Smooth muscle cell (in vitro differentiated cells): Measurements from ENCODE around the gene PPP1CB. TPM values are rescaled to one million over a fixed set of nuclear protein-coding genes. Genes with fewer than 3 reads are reported as not detected.

ENCODE experiments used
- DNase-seq: peaks from one replicate; lab custom pipeline; 2025; ENCODE audit not compliant: unreplicated experiment; lab: John Stamatoyannopoulos, UW
- H2AFZ ChIP-seq: fragments of 200-600 bp; sonication (generic); 2 replicates; pipeline ENCODE4 v1.6.0; 2016; ENCODE audit warnings: antibody characterized with exemption, low read depth, mild to moderate bottlenecking
- H3F3A ChIP-seq: fragments of 200-600 bp; sonication (generic); 2 replicates; pipeline ENCODE4 v1.6.0; 2017; ENCODE audit warnings: antibody characterized with exemption, low read depth
- H3K27ac ChIP-seq: fragments of 200-600 bp; sonication (generic); 2 replicates; pipeline ENCODE4 v1.5.1; 2016; ENCODE audit warnings: low read depth, mild to moderate bottlenecking
- H3K27me3 ChIP-seq: fragments of 200-600 bp; sonication (generic); 2 replicates; pipeline ENCODE4 v1.6.1; 2016; ENCODE audit warnings: low read depth, mild to moderate bottlenecking
- H3K36me3 ChIP-seq: fragments of 200-600 bp; sonication (generic); 2 replicates; pipeline ENCODE4 v1.5.1; 2016; ENCODE audit warnings: low read depth
- H3K4me1 ChIP-seq: fragments of 200-600 bp; sonication (generic); 2 replicates; pipeline ENCODE4 v1.5.1; 2016; ENCODE audit warnings: low read depth
- H3K4me2 ChIP-seq: fragments of 200-600 bp; sonication (generic); 2 replicates; pipeline ENCODE4 v1.6.0; 2016; ENCODE audit warnings: mild to moderate bottlenecking
- H3K4me3 ChIP-seq: fragments of 200-600 bp; sonication (generic); 2 replicates; pipeline ENCODE4 v1.5.1; 2016; ENCODE audit warnings: mild to moderate bottlenecking
- H3K79me2 ChIP-seq: fragments of 200-600 bp; sonication (generic); 2 replicates; pipeline ENCODE4 v1.6.0; 2016; ENCODE audit warnings: low read depth, mild to moderate bottlenecking
- H3K9ac ChIP-seq: fragments of 200-600 bp; sonication (generic); 2 replicates; pipeline ENCODE4 v1.6.0; 2016; ENCODE audit warnings: low read depth
- H3K9me3 ChIP-seq: fragments of 200-600 bp; sonication (generic); replicated peaks from 2 replicates; pipeline ENCODE4 v1.5.1; 2016; ENCODE audit warnings: low read depth
- H4K20me1 ChIP-seq: fragments of 200-600 bp; sonication (generic); 2 replicates; pipeline ENCODE4 v1.6.0; 2016; ENCODE audit warnings: low read depth
- WGBS: methylation state at CpG from one replicate; pipeline ENCODE4 v1.1.7; 2016; ENCODE audit warnings: low lambda C conversion rate; 5-methylcytosine and 5-hydroxymethylcytosine counted together
- polyA plus RNA-seq: library from polyadenylated mRNA; unstranded; fragments of >200 nt; fragmentation: Nextera tagmentation; extraction: Ambion mirVana; gene quantifications from 2 replicates; pipeline ENCODE4 v1.2.1, GENCODE V29; 2016
- total RNA-seq: library from RNA; depleted of rRNA; stranded (reverse); fragments of >200 nt; gene quantifications from 2 replicates; pipeline ENCODE4 v1.2.3, GENCODE V29; 2014
- TF ChIP-seq, protein P1 (sequence below): fragments of 200-600 bp; sonication (generic); IDR thresholded peaks from 2 replicates; pipeline ENCODE4 v1.5.1; 2017; ENCODE audit warnings: borderline replicate concordance, mild to moderate bottlenecking, antibody characterized with exemption; ENCODE audit not compliant: insufficient read depth, poor library complexity, severe bottlenecking

Gene PPP1CB
- total and polyA plus RNA-seq, 2 experiments from 2014 or later, result 66.8 to 193 TPM

DNA sequence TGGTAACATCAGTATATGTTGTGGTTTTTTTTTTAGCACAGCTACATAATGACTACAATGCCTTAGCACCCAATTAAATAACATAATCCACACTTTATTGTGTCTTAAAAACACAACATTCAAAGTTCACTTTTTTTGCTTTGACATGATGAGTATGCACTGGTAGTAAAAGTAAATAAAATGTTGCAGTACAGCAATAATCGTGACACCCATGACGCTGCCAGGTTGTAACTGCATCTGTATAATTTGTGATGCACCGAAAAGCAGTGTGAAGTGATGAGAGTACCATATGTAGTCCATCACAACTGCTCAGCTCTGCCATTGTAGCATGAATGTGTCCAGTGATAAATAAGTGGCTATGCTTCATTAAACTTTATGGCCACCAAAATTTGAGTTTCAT, 15.7 kb downstream of the PPP1CB start:
- DNase-seq, result no peak
- no peak overlapping the region for H3K9ac ChIP-seq
- H3K4me2 ChIP-seq, result no peak overlapping the region
- no peak overlapping the region for H2AFZ ChIP-seq
- peaks cover 5% of the 10 kb centered on the region for H3K4me1 ChIP-seq
- no peak overlapping the region for H3K27ac ChIP-seq
- no peaks in the 10 kb centered on the region for H3K36me3 ChIP-seq
- no peaks in the 10 kb centered on the region for H3K9me3 ChIP-seq
- H4K20me1 ChIP-seq, result peaks cover 100% of the 10 kb centered on the region
- no peak overlapping the region for H3K4me3 ChIP-seq
- H3K27me3 ChIP-seq, result no peaks in the 10 kb centered on the region
- WGBS, result 98% methylated on average over 3 of the region's 3 CpGs
- H3F3A ChIP-seq, result peaks cover 3% of the 10 kb centered on the region
- H3K79me2 ChIP-seq, result peaks cover 100% of the 10 kb centered on the region
- TF ChIP-seq, protein P1, sequence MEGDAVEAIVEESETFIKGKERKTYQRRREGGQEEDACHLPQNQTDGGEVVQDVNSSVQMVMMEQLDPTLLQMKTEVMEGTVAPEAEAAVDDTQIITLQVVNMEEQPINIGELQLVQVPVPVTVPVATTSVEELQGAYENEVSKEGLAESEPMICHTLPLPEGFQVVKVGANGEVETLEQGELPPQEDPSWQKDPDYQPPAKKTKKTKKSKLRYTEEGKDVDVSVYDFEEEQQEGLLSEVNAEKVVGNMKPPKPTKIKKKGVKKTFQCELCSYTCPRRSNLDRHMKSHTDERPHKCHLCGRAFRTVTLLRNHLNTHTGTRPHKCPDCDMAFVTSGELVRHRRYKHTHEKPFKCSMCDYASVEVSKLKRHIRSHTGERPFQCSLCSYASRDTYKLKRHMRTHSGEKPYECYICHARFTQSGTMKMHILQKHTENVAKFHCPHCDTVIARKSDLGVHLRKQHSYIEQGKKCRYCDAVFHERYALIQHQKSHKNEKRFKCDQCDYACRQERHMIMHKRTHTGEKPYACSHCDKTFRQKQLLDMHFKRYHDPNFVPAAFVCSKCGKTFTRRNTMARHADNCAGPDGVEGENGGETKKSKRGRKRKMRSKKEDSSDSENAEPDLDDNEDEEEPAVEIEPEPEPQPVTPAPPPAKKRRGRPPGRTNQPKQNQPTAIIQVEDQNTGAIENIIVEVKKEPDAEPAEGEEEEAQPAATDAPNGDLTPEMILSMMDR, result no peak

DNA sequence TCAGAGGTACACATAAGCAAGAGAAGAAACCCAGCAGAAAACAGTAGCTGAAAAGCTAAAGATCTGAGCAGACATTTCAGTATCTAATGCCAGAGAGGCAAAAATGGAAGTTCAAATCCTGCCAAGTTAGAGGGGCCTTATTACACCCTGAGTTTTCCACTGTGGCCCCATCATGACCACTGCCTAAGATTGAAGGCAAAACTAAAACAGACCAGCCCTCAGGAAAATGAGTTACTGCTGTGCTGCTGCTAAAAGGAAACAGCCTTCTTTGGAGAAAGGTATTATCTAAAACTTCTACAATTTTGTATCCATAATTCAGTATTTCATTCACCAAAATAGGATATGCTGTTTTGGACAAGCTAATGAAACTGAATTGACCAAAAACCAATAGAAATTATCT, 16.8 kb downstream of the PPP1CB start:
- Histone ChIP-seq H3K79me2 (peaks cover 100% of the 10 kb centered on the region), H2AFZ (no peak overlapping the region), H3K27me3 (no peaks in the 10 kb centered on the region), H3K9me3 (no peaks in the 10 kb centered on the region), H3K36me3 (no peaks in the 10 kb centered on the region), H3K27ac (no peak overlapping the region), H3K4me2 (no peak overlapping the region), H4K20me1 (peaks cover 100% of the 10 kb centered on the region), H3K4me3 (no peak overlapping the region), H3K9ac (no peak overlapping the region), H3F3A (peaks cover 3% of the 10 kb centered on the region), H3K4me1 (peaks cover 5% of the 10 kb centered on the region)
- DNase-seq, result no peak
- TF ChIP-seq, protein P1, result no peak

DNA sequence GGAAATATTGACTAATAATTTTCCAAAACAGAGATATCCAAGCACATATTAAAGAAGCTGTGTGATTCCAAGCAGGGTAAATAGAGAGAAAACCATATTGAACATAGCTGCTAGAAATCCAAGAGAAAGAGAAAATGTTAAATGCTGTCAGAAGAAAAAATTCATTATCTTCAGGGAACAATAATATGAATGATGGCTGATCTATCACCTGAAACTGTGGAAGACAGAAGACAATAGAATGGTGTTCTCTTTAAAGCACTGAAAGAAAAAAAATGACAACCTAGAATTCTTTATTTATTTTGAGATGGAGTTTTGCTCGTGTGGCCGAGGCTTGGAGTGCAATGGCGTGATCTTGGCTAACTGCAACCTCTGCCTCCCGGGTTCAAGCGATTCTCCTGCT, 17.3 kb downstream of the PPP1CB start:
- H3K4me1 ChIP-seq, result peaks cover 5% of the 10 kb centered on the region
- WGBS, result 91% methylated on average over 5 of the region's 5 CpGs
- no peak overlapping the region for H2AFZ ChIP-seq
- no peaks in the 10 kb centered on the region for H3K36me3 ChIP-seq
- H3K9ac ChIP-seq, result no peak overlapping the region
- H3K27ac ChIP-seq, result no peak overlapping the region
- peaks cover 5% of the 10 kb centered on the region for H3F3A ChIP-seq
- H3K79me2 ChIP-seq, result peaks cover 100% of the 10 kb centered on the region
- H3K4me3 ChIP-seq, result no peak overlapping the region
- no peak for DNase-seq
- TF ChIP-seq, protein P1, result no peak
- H4K20me1 ChIP-seq, result peaks cover 100% of the 10 kb centered on the region
- no peaks in the 10 kb centered on the region for H3K9me3 ChIP-seq
- no peak overlapping the region for H3K4me2 ChIP-seq
- no peaks in the 10 kb centered on the region for H3K27me3 ChIP-seq

DNA sequence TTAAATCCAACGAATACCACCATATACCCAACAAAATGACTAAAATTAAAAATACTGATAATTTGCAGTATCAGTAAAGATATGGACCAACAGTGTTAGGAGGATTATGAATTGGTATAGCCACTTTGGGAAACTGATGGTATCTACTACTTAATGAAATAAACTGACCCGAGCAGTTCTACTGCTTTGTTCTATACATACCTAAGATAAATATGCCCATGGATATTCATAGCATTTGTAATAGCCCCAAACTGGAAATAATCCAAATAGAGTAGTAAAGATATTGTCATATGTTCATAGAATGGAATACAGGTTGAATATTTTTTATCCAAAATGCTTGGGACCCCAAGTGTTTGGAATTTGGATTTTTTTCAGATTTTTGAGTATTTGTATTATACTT, 20.7 kb downstream of the PPP1CB start:
- Histone ChIP-seq H3K4me3 (no peak overlapping the region), H3K79me2 (peaks cover 98% of the 10 kb centered on the region), H4K20me1 (peaks cover 100% of the 10 kb centered on the region), H3K27me3 (no peaks in the 10 kb centered on the region), H3F3A (peaks cover 8% of the 10 kb centered on the region), H3K27ac (no peak overlapping the region), H3K4me1 (no peaks in the 10 kb centered on the region), H3K9ac (no peak overlapping the region), H3K36me3 (peaks cover 1% of the 10 kb centered on the region), H2AFZ (no peak overlapping the region), H3K4me2 (no peak overlapping the region), H3K9me3 (no peaks in the 10 kb centered on the region)
- WGBS, result 91% methylated on average over 2 of the region's 2 CpGs
- no peak for DNase-seq
- TF ChIP-seq, protein P1, result no peak
